Measurements from ENCODE around the gene CNOT3. TPM values are rescaled to one million over a fixed set of nuclear protein-coding genes. Genes with fewer than 3 reads are reported as not detected.

The CNOT3 gene
- total and polyA plus RNA-seq, 2 donors (not counting 3 experiments of a cell fraction or from before 2014, with no cell fraction given), result 20.4 to 74.7 TPM

- no peak for FAIRE-seq
- Histone ChIP-seq H3K9me1 (replicated peaks; ENCODE audit: control insufficient read depth, extremely low read depth, insufficient read depth, low read length) (no peaks in the 10 kb centered on the region), H3K27me3 (ENCODE audit: control insufficient read depth in 2 of 2, insufficient read depth in 2 of 2, low read length in 2 of 2) (no peaks in the 10 kb centered on the region), H2AFZ (ENCODE audit: low read depth, low read length) (no peak overlapping the region), H3K36me3 (ENCODE audit: control insufficient read depth in 2 of 2, extremely low read depth in 1 of 2, insufficient read depth in 2 of 2, low read length in 2 of 2) (peaks cover 7 to 17% of the 10 kb centered on the region in 2 experiments), H4K20me1 (replicated peaks; ENCODE audit: control insufficient read depth, extremely low read depth, insufficient read depth, low read length) (no peaks in the 10 kb centered on the region), H3K9ac (replicated peaks; ENCODE audit: extremely low read depth, insufficient read depth, low read length) (no peak overlapping the region), H3K27ac (ENCODE audit: insufficient read depth, low read depth, low read length) (peak overlapping the region; percentile 6), H3K9me3 (replicated peaks; ENCODE audit: control insufficient read depth, insufficient read depth, low read length) (no peaks in the 10 kb centered on the region), H3K4me2 (ENCODE audit: insufficient read depth, low read length) (no peak overlapping the region), H3K4me1 (ENCODE audit: control insufficient read depth, extremely low read depth, insufficient read depth, low read length) (peaks cover 13% of the 10 kb centered on the region), H3K4me3 (replicated peaks in 1 of 3; ENCODE audit: insufficient read depth in 1 of 3, low read depth in 1 of 3, low read length in 3 of 3) (no peak overlapping the region), H3K79me2 (ENCODE audit: control insufficient read depth, insufficient read depth, low read length) (peaks cover 34% of the 10 kb centered on the region)
- intact Hi-C loops (cut with micrococcal nuclease), result no loop called here
- TF ChIP-seq JUN (IDR thresholded peaks at IDR 0.05; ENCODE audit: borderline replicate concordance, insufficient read depth, insufficient read length, low read depth) (no peak), EZH2 (IDR thresholded peaks at IDR 0.05; ENCODE audit: borderline replicate concordance, low read depth, low read length, severe bottlenecking) (no peak), POLR2AphosphoS5 (IDR thresholded peaks at IDR 0.05; ENCODE audit: insufficient read depth, low read depth, low read length) (no peak), CTCF (IDR thresholded peaks at IDR 0.05; ENCODE audit: extremely low read depth in 1 of 2, insufficient read depth in 1 of 2, low read depth in 1 of 2, low read length in 2 of 2) (no peak), MYC (IDR thresholded peaks at IDR 0.05; ENCODE audit: low read depth, low read length) (no peak)
- CTCF ChIA-PET, result interaction anchor here (1.1 kb wide), 1 partner anchor 18 kb away, joined by 4 read pairs; no protein-coding TSS in a partner anchor
- DNase-seq (ENCODE audit: low read depth, low spot score), result no peak
- no TSS peak for BruUV-seq (replicated peaks)
- POLR2A ChIA-PET, result no interaction called here
- dilution Hi-C loops (cut with MboI; ENCODE audit: extremely low pct_ligation_motif_present, low sequenced_read_pairs), result no loop called here
These were observed 49.4 kb downstream of the CNOT3 start for GRCh38 chr19:54186934-54187381.

All from endothelial cell of umbilical vein (primary cell).